GM23338 (cell line): ENCODE results near the gene KYAT1. TPM values are rescaled to one million over a fixed set of nuclear protein-coding genes. Genes with fewer than 3 reads are reported as not detected.
A peak's percentile ranks its signal among the peaks of the same experiment; 100 is the strongest.

ENCODE experiments used
- ATAC-seq: fragments of 200-7000 bp; cut with Tn5 transposase; 3 replicates; pipeline ENCODE4 v1.9.1; 2020
- DNase-seq: peaks from one replicate; pipeline ENCODE4 v3.0.0-alpha.2; 2015; ENCODE audit warnings: low spot score
- H2AFZ ChIP-seq: fragments of 200-600 bp; sonication (generic); 2 replicates; pipeline ENCODE4 v1.8.0; 2016; ENCODE audit warnings: antibody characterized with exemption, mild to moderate bottlenecking, moderate library complexity
- H3F3A ChIP-seq: fragments of 200-600 bp; sonication (generic); replicated peaks from 2 replicates; pipeline ENCODE4 v1.8.0; 2017; ENCODE audit warnings: antibody characterized with exemption, mixed run types, low read depth
- H3K27ac ChIP-seq: fragments of 200-600 bp; sonication (generic); 2 replicates; pipeline ENCODE4 v1.6.1; 2016; ENCODE audit warnings: low read depth
- H3K27me3 ChIP-seq: fragments of 200-600 bp; sonication (generic); 2 replicates; pipeline ENCODE4 v1.8.0; 2016; ENCODE audit warnings: mild to moderate bottlenecking, mixed run types, moderate library complexity; ENCODE audit not compliant: insufficient read depth
- H3K36me3 ChIP-seq: fragments of 200-600 bp; sonication (generic); 2 replicates; pipeline ENCODE4 v1.8.0; 2016; ENCODE audit warnings: mild to moderate bottlenecking; ENCODE audit not compliant: insufficient read depth
- H3K4me1 ChIP-seq: fragments of 200-600 bp; sonication (generic); 2 replicates; pipeline ENCODE4 v1.8.0; 2016; ENCODE audit warnings: mild to moderate bottlenecking, moderate library complexity; ENCODE audit not compliant: insufficient read depth
- H3K4me2 ChIP-seq: fragments of 200-600 bp; sonication (generic); 2 replicates; pipeline ENCODE4 v1.7.1; 2017; ENCODE audit warnings: mixed run types
- H3K4me3 ChIP-seq: fragments of 200-600 bp; sonication (generic); 2 replicates; pipeline ENCODE4 v1.6.1; 2016; ENCODE audit warnings: mixed run types
- H3K79me2 ChIP-seq: fragments of 200-600 bp; sonication (generic); replicated peaks from 2 replicates; pipeline ENCODE4 v1.8.0; 2017; ENCODE audit warnings: mild to moderate bottlenecking; ENCODE audit not compliant: insufficient read depth
- H3K9me2 ChIP-seq: fragments of 200-600 bp; sonication (generic); 2 replicates; pipeline ENCODE4 v1.8.0; 2017; ENCODE audit not compliant: insufficient read depth
- H4K20me1 ChIP-seq: fragments of 200-600 bp; sonication (generic); replicated peaks from 2 replicates; pipeline ENCODE4 v1.8.0; 2017; ENCODE audit warnings: mild to moderate bottlenecking; ENCODE audit not compliant: insufficient read depth
- H3K27ac Mint-ChIP-seq: 2 replicates; pipeline ENCODE4 v1.8.0; 2020; ENCODE audit warnings: inconsistent platforms, mild to moderate bottlenecking, moderate library complexity, mixed read lengths
- H3K27me3 Mint-ChIP-seq: 3 replicates; pipeline ENCODE4 v1.8.0; 2022; ENCODE audit warnings: low read depth, mild to moderate bottlenecking, moderate library complexity, mixed read lengths, inconsistent platforms; ENCODE audit not compliant: insufficient read depth, poor library complexity
- H3K36me3 Mint-ChIP-seq: 3 replicates; pipeline ENCODE4 v1.8.0; 2021; ENCODE audit warnings: low read depth, mild to moderate bottlenecking, inconsistent platforms, moderate library complexity, mixed read lengths
- H3K4me1 Mint-ChIP-seq: 3 replicates; pipeline ENCODE4 v1.8.0; 2020; ENCODE audit warnings: mild to moderate bottlenecking, inconsistent platforms, mixed read lengths
- H3K4me3 Mint-ChIP-seq: 3 replicates; pipeline ENCODE4 v1.8.0; 2021; ENCODE audit warnings: moderate library complexity, mild to moderate bottlenecking, inconsistent platforms, mixed read lengths
- H3K9me3 Mint-ChIP-seq: 3 replicates; pipeline ENCODE4 v1.8.0; 2020; ENCODE audit warnings: moderate library complexity, mild to moderate bottlenecking, inconsistent platforms, mixed read lengths
- EZH2 ChIP-seq: fragments of 200-600 bp; sonication (generic); IDR thresholded peaks from one replicate; pipeline ENCODE4 v1.8.0; 2017; ENCODE audit warnings: antibody characterized with exemption, mild to moderate bottlenecking, low read depth; ENCODE audit not compliant: unreplicated experiment
- EZH2phosphoT487 ChIP-seq: fragments of 200-600 bp; sonication (generic); IDR thresholded peaks from one replicate; pipeline ENCODE4 v1.8.1; 2018; ENCODE audit warnings: antibody characterized with exemption; ENCODE audit not compliant: unreplicated experiment
- NANOG ChIP-seq: IDR thresholded peaks from 2 replicates; pipeline ENCODE4 v1.6.1; 2016; ENCODE audit warnings: antibody characterized with exemption, borderline replicate concordance
- POLR2AphosphoS5 ChIP-seq: IDR thresholded peaks from 2 replicates; pipeline ENCODE4 v1.6.1; 2016; ENCODE audit warnings: antibody characterized with exemption, low read depth
- REST ChIP-seq: IDR thresholded peaks from one replicate; pipeline ENCODE4 v1.6.1; 2018; ENCODE audit warnings: antibody characterized with exemption; ENCODE audit not compliant: unreplicated experiment
- STAT1 ChIP-seq: IDR thresholded peaks from one replicate; pipeline ENCODE4 v1.6.1; 2016; ENCODE audit warnings: antibody characterized with exemption; ENCODE audit not compliant: unreplicated experiment
- ZNF114 ChIP-seq: fragments of 250-450 bp; sonication (Bioruptor Pico); IDR thresholded peaks from 2 replicates; pipeline ENCODE4 v1.5.0; 2020; ENCODE audit warnings: mild to moderate bottlenecking, moderate library complexity
- ZNF331 ChIP-seq: fragments of 250-450 bp; sonication (Bioruptor Pico); IDR thresholded peaks from 2 replicates; pipeline ENCODE4 v1.5.0; 2020; ENCODE audit warnings: low read depth, mild to moderate bottlenecking, moderate library complexity
- ZNF462 ChIP-seq: fragments of 250-450 bp; sonication (Bioruptor Pico); IDR thresholded peaks from 2 replicates; pipeline ENCODE4 v1.5.0; 2020; ENCODE audit warnings: mild to moderate bottlenecking, moderate library complexity
- polyA plus RNA-seq: library from polyadenylated mRNA; unstranded; fragments of >200 nt; fragmentation: Nextera tagmentation; extraction: Ambion mirVana; gene quantifications from 2 replicates; pipeline ENCODE4 v1.2.1, GENCODE V29; 2016
- total RNA-seq: library from RNA; depleted of rRNA; stranded (reverse); fragments of >200 nt; shearing (Covaris generic); gene quantifications from 2 replicates; pipeline ENCODE4 v1.2.3, GENCODE V29; 2014

The KYAT1 gene
- total and polyA plus RNA-seq, 2 experiments from 2014 or later: 26.1 to 34.0 TPM

- Histone ChIP-seq H3F3A (no peaks in the 10 kb centered on the region), H3K27ac (no peak overlapping the region), H3K79me2 (peaks cover 42% of the 10 kb centered on the region), H2AFZ (no peak overlapping the region), H3K36me3 (peaks cover 5% of the 10 kb centered on the region; the same call in 1 of the 2 replicates), H3K4me2 (no peak overlapping the region), H3K9me2 (no peaks in the 10 kb centered on the region), H3K4me3 (no peak overlapping the region), H3K4me1 (peaks cover 13% of the 10 kb centered on the region), H3K27me3 (no peaks in the 10 kb centered on the region), H4K20me1 (peaks cover 23% of the 10 kb centered on the region; the same call in 1 of the 2 replicates)
- DNase-seq (no peak), ATAC-seq (no peak)
- peaks cover 2% of the 10 kb centered on the region for H3K27me3 Mint-ChIP-seq
- H3K4me1 Mint-ChIP-seq: peaks cover 30% of the 10 kb centered on the region
- peaks cover 58% of the 10 kb centered on the region for H3K36me3 Mint-ChIP-seq
- H3K9me3 Mint-ChIP-seq: no peaks in the 10 kb centered on the region
- H3K27ac Mint-ChIP-seq: no peak overlapping the region; the same call in 1 of the 2 replicates
- no peak for TF ChIP-seq EZH2phosphoT487
- TF ChIP-seq ZNF462: no peak
- no peak for TF ChIP-seq ZNF331 (CRISPR knock-in tag)
- TF ChIP-seq STAT1: no peak
- no peak for TF ChIP-seq POLR2AphosphoS5
- TF ChIP-seq ZNF114 (CRISPR knock-in tag): no peak
- TF ChIP-seq EZH2: no peak
- H3K4me3 Mint-ChIP-seq: no peak overlapping the region
Measured at GRCh38 chr9:128908372-128908771, 26.6 kb upstream of the KYAT1 start.

- Histone ChIP-seq H3K4me3 (no peak overlapping the region), H3K27me3 (no peaks in the 10 kb centered on the region), H3K36me3 (peaks cover 5% of the 10 kb centered on the region; the same call in 1 of the 2 replicates), H4K20me1 (peaks cover 16% of the 10 kb centered on the region; the same call in 1 of the 2 replicates), H2AFZ (no peak overlapping the region), H3K4me1 (peaks cover 8% of the 10 kb centered on the region), H3K4me2 (no peak overlapping the region), H3K79me2 (peaks cover 38% of the 10 kb centered on the region), H3F3A (no peaks in the 10 kb centered on the region), H3K9me2 (no peaks in the 10 kb centered on the region), H3K27ac (0 out of 2 replicates have a peak overlapping the region, but pooled peaks have one; percentile 63)
- Mint-ChIP-seq H3K4me3 (no peak overlapping the region), H3K4me1 (peaks cover 14% of the 10 kb centered on the region), H3K27me3 (peaks cover 2% of the 10 kb centered on the region), H3K27ac (no peak overlapping the region), H3K9me3 (no peaks in the 10 kb centered on the region), H3K36me3 (peaks cover 48% of the 10 kb centered on the region)
- ATAC-seq (no peak), DNase-seq (no peak)
- TF ChIP-seq REST (no peak), NANOG (no peak), ZNF114 (CRISPR knock-in tag) (no peak)
Measured at GRCh38 chr9:128906741-128907140, 25.0 kb upstream of the KYAT1 start.
